ENCODE results near the gene SLC25A21.

DNA sequence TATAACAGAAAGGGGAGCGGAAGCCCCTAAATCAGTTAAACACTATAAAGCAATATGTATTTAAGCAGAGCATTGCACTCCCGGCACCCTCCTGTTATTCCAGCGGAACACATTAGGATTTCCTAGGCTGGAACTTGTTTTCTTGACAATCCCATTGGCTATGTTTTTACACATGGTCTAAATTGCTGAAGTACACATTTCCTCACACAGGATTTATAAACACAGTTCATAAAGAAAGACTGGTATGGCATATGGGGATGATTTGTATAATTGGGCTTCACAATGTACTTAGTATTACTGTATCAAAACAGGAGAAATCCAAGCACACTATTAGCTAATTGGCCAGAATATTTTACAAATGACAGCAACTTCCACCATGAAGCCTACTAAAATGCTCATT lies 487.5 kb downstream of the SLC25A21 start:
- TF ChIP-seq EZH2 (IDR thresholded peaks at IDR 0.05), result no peak
- peak; percentile 16; the same call in 1 of the 2 replicates for TF ChIP-seq POLR2AphosphoS5 (IDR thresholded peaks at IDR 0.05; ENCODE audit: borderline replicate concordance, low read depth, low read length)
- no peak for TF ChIP-seq FOXP2 (optimal IDR thresholded peaks at IDR 0.05; ENCODE audit: control extremely low read depth, extremely low read length, insufficient read depth)

All from SK-N-MC (cell line).